Adrenal gland (tissue), 12 donors: ENCODE results near the gene CLDN16. TPM values are rescaled to one million over a fixed set of nuclear protein-coding genes. Genes with fewer than 3 reads are reported as not detected.

Source experiments
- DNase-seq, 7 donors: peaks; one replicate each; pipeline ENCODE4 v3.0.0-alpha.2; 2019 to 2020
- H3K27ac ChIP-seq, 5 donors: fragments of 200-600 bp; sonication (generic) in 4 of 5; 1 replicate in 3 of 5; 2 replicates in 2 of 5; pipeline versions ENCODE4 v1.5.1 to v1.8.0; 2016 to 2020; ENCODE audit warnings: mild to moderate bottlenecking in 1 of 5
- H3K27me3 ChIP-seq: fragments of 200-600 bp; 2 replicates; pipeline ENCODE4 v1.8.0; 2021
- H3K36me3 ChIP-seq, 2 donors: fragments of 200-600 bp; replicated peaks in 1 of 2; 1 replicate in 1 of 2; 2 replicates in 1 of 2; pipeline versions ENCODE4 v1.5.1 to v1.8.0; 2018 to 2022
- H3K4me1 ChIP-seq, 2 donors: fragments of 200-600 bp; replicated peaks in 1 of 2; 1 replicate in 1 of 2; 2 replicates in 1 of 2; pipeline versions ENCODE4 v1.5.1 to v1.8.0; 2018 to 2021
- H3K4me3 ChIP-seq, 4 donors: fragments of 200-600 bp; sonication (generic) in 3 of 4; one replicate each; pipeline ENCODE4 v1.5.1; 2016 to 2018
- H3K9me3 ChIP-seq, 3 donors: fragments of 200-600 bp; sonication (generic) in 1 of 3; replicated peaks in 1 of 3; 1 replicate in 2 of 3; 2 replicates in 1 of 3; pipeline versions ENCODE4 v1.5.1 to v1.8.0; 2016 to 2021
- CTCF ChIP-seq, 6 experiments: fragments of 450-650 bp in 4 of 6; fragments of 200-600 bp in 2 of 6; sonication (generic) in 1 of 6; IDR thresholded peaks; 1 replicate in 5 of 6; 2 replicates in 1 of 6; pipeline versions ENCODE4 v1.5.1 to v1.8.0; 2016 to 2021; ENCODE audit warnings: antibody characterized with exemption in 6 of 6, mild to moderate bottlenecking in 2 of 6, moderate library complexity in 1 of 6
- POLR2A ChIP-seq, 2 donors: fragments of 450-650 bp; IDR thresholded peaks; one replicate each; pipeline ENCODE4 v1.6.1; 2017; ENCODE audit warnings: antibody characterized with exemption in 2 of 2, mild to moderate bottlenecking in 2 of 2, moderate library complexity in 1 of 2
- WGBS, 4 donors: extraction: QIAGEN DNeasy Blood & Tissue Kit in 2 of 4; methylation state at CpG; one replicate each; pipeline versions ENCODE4 v1.1.5 to v1.1.7; 2013 to 2017; 5-methylcytosine and 5-hydroxymethylcytosine counted together
- intact Hi-C, 2 donors: fragments of 100-400 bp; cut with DNase I; formaldehyde crosslinking; loops; one replicate each; pipeline versions ENCODE4 v1.14.1 to v1.15.0; 2022 to 2023
- polyA plus RNA-seq, 3 donors: library from polyadenylated mRNA; stranded (reverse); fragments of 200-250 nt in 2 of 3; fragments of 350-450 nt in 1 of 3; fragmentation: Illumina TruSeq in 1 of 3; extraction: RNeasy Lipid Tissue Mini Kit (QIAGEN cat#74804) in 1 of 3; gene quantifications; one replicate each; pipeline ENCODE4 v1.2.3, GENCODE V29; 2013 to 2014
- total RNA-seq, 9 donors: library from RNA; depleted of rRNA in 4 of 9; stranded (reverse); fragments of >200 nt in 4 of 9; fragments of 120-200 nt in 1 of 9; fragmentation: NEBNext Ultra II Directional in 1 of 9; extraction: Animal tissue kit (Norgen Biotek cat#: 25700) in 1 of 9; gene quantifications; one replicate each; pipeline versions ENCODE4 v1.1.0 to v1.2.4, GENCODE V29; 2013 to 2023
- donor health status: healthy with polysubstance abuse.
- donor health status: Bipolar disorder and iron deficiency.
- donor health status: DM: yes; HTN: yes; CAD: no.
- donor health status: DM: no; HTN: no; CAD: no.
- donor health status: DM: no; HTN: no; CAD: no.
- donor health status: DM: yes; HTN: yes; CAD: no.

The CLDN16 gene
- total and polyA plus RNA-seq, 12 donors: 0.20 to 2.9 (median 0.71) TPM

- H3K27ac ChIP-seq: no peak overlapping the region
- H3K27me3 ChIP-seq: no peaks in the 10 kb centered on the region
- no peak overlapping the region for H3K4me3 ChIP-seq
- TF ChIP-seq CTCF (IDR thresholded peaks at IDR 0.05): no peak
- H3K36me3 ChIP-seq: no peaks in the 10 kb centered on the region
- H3K9me3 ChIP-seq: no peaks in the 10 kb centered on the region
- intact Hi-C loops: no loop called here
- DNase-seq: no peak
- H3K4me1 ChIP-seq: peaks cover 0 to 2% of the 10 kb centered on the region in 2 donors
These were observed 31.7 kb upstream of the CLDN16 start for GRCh38 chr3:190356246-190356645.

- H3K27me3 ChIP-seq: no peaks in the 10 kb centered on the region
- H3K27ac ChIP-seq: no peak overlapping the region
- DNase-seq: no peak
- H3K4me3 ChIP-seq: no peak overlapping the region
- H3K4me1 ChIP-seq: peaks cover 0 to 4% of the 10 kb centered on the region in 2 donors
- intact Hi-C loops: no loop called here
- 79 to 88% (median 86%) methylated on average over 2 of the region's 2 CpGs for WGBS, 4 donors
- TF ChIP-seq POLR2A (IDR thresholded peaks at IDR 0.05) (no peak), CTCF (IDR thresholded peaks at IDR 0.05) (no peak)
- no peaks in the 10 kb centered on the region for H3K36me3 ChIP-seq
- H3K9me3 ChIP-seq: no peaks in the 10 kb centered on the region
These were observed 30.5 kb upstream of the CLDN16 start for GRCh38 chr3:190357468-190357867.

GRCh38 chr3:190359813-190360212 lies 28.1 kb upstream of the CLDN16 start:
- H3K36me3 ChIP-seq: no peaks in the 10 kb centered on the region

GRCh38 chr3:190360228-190360627 lies 27.7 kb upstream of the CLDN16 start:
- Histone ChIP-seq H3K27ac (no peak overlapping the region), H3K9me3 (no peaks in the 10 kb centered on the region), H3K27me3 (no peaks in the 10 kb centered on the region), H3K4me3 (no peak overlapping the region), H3K4me1 (peaks cover 0 to 4% of the 10 kb centered on the region in 2 donors), H3K36me3 (no peaks in the 10 kb centered on the region)
- 85 to 91% (median 85%) methylated on average over 2 of the region's 2 CpGs for WGBS, 4 donors
- no peak for DNase-seq
- intact Hi-C loops: no loop called here
- no peak for TF ChIP-seq POLR2A (IDR thresholded peaks at IDR 0.05)
- no peak for TF ChIP-seq CTCF (IDR thresholded peaks at IDR 0.05)

More at GRCh38 chr3:190359813-190360212, 28.1 kb upstream of the CLDN16 start:
- Histone ChIP-seq H3K4me1 (peaks cover 0 to 4% of the 10 kb centered on the region in 2 donors), H3K9me3 (no peaks in the 10 kb centered on the region), H3K27ac (no peak overlapping the region), H3K4me3 (no peak overlapping the region), H3K27me3 (no peaks in the 10 kb centered on the region)
- no peak for DNase-seq
- TF ChIP-seq POLR2A (IDR thresholded peaks at IDR 0.05): no peak
- TF ChIP-seq CTCF (IDR thresholded peaks at IDR 0.05): no peak
- intact Hi-C loops: no loop called here
- 74 to 82% (median 80%) methylated on average over 2 of the region's 2 CpGs for WGBS, 4 donors
